Neuron (in vitro differentiated cells): Measurements from ENCODE around the gene NDRG3.
A peak's percentile ranks its signal among the peaks of the same experiment; 100 is the strongest.
"Not testable (repeated sequence)": the region's sequence is repeated elsewhere in the genome, so short reads cannot be mapped to it uniquely, and the experiment has no call there.

Source experiments
- H2AFZ ChIP-seq: one replicate; pipeline ENCODE4 v1.6.1; 2013; ENCODE audit warnings: low read depth, mild to moderate bottlenecking, inconsistent platforms, low read length, moderate library complexity
- H3K27me3 ChIP-seq: one replicate; pipeline ENCODE4 v1.6.1; 2013; ENCODE audit warnings: low read length; ENCODE audit not compliant: insufficient read depth
- H3K36me3 ChIP-seq: one replicate; pipeline ENCODE4 v1.6.1; 2013; ENCODE audit warnings: low read length; ENCODE audit not compliant: insufficient read depth
- H3K4me1 ChIP-seq: one replicate; pipeline ENCODE4 v1.6.1; 2013; ENCODE audit warnings: low read length; ENCODE audit not compliant: insufficient read depth
- H3K4me3 ChIP-seq: 2 replicates; pipeline ENCODE4 v1.5.1; 2013; ENCODE audit warnings: mild to moderate bottlenecking, low read length, moderate library complexity
- H3K9me3 ChIP-seq: one replicate; pipeline ENCODE4 v1.6.1; 2013; ENCODE audit warnings: low read length

NDRG3 gene

DNA sequence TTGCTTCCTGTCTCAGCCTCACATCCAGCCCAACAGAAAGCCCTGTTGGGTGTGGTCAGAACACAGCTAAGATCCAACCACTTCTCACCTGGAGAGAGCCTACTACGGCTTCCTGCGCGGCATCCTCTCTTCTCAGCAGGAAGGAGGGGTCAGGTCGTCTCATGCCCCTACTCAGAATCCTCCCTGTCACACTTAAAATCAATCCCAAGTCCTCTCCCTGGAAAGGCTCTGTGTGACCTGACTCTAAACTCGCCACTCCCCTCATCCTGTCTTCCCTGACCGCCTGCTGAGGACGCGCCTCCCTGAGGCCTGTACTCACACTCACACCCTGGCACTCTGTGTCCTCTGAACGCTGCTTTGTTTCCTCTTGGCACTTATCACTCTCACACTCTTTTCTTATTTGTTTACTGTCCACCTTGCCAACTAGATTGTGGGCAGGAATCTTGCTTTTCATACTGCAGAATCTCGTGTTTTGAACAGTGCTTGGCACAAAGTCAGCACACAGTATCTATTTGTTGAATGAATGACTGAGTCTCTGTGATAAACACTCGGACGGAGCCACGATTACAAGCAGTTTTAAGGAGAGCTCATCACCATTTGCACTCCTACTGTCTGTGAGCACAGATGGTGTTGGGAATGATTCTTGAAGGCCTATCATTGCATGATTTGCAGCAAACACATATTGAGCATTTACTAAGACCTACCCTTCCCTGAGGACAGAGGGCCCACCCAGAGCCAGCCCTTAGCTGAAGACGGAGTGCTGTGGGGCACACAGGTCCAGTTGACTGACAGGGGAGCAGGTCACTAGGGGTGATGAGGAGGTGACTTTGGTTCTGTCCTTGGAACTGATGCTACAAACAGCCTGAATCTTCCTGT lies 121.6 kb downstream of the NDRG3 start:
- no peaks in the 10 kb centered on the region for H3K36me3 ChIP-seq
- H3K4me3 ChIP-seq, result no peak overlapping the region
- no peak overlapping the region for H2AFZ ChIP-seq
- H3K27me3 ChIP-seq, result no peaks in the 10 kb centered on the region
- H3K9me3 ChIP-seq, result no peaks in the 10 kb centered on the region
- H3K4me1 ChIP-seq, result peaks cover 2% of the 10 kb centered on the region

DNA sequence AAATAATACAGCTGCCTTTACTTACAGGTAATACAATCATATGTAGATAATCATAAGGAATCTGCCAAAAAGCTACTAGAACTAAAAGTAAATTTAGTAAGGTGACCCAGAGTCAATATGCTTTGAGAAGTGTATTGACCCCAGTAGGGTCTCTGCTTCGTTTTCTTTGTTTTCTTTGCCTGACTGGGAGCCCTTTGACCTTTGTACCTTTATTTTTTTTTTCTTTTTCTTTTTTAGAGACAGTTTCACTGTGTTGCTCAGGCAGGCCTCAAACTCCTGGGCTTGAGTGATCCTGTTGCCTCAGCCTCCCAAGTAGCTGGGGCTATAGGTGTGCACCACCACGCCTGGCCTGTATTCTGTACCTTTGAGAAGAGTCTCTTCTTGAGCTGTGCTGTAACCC lies 122.4 kb downstream of the NDRG3 start:
- no peak overlapping the region for H2AFZ ChIP-seq
- H3K4me1 ChIP-seq, result peaks cover 2% of the 10 kb centered on the region
- H3K27me3 ChIP-seq, result no peaks in the 10 kb centered on the region
- H3K4me3 ChIP-seq, result no peak overlapping the region
- H3K36me3 ChIP-seq, result no peaks in the 10 kb centered on the region
- no peaks in the 10 kb centered on the region for H3K9me3 ChIP-seq

DNA sequence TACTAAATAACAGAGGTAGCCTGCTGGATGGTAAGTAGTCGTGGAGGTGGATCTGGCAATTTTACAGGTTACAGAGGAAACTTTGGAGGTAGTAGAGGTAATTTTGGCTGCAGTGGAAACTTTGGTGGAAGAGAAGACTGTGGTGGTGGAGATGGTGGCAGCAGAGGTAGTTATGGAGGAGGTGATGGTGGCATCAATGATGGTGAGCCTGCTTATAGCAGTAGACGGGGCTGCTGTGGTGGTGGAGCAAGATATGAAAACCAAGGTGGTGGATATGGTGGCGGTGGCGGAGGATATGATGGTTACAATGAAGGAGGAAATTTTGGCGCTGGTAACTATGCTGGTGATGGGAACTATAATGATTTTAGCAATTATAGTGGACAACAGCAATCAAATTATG lies 125.0 kb downstream of the NDRG3 start:
- Histone ChIP-seq H3K4me1 (peaks cover 2% of the 10 kb centered on the region), H2AFZ (no peak overlapping the region), H3K27me3 (no peaks in the 10 kb centered on the region), H3K9me3 (no peaks in the 10 kb centered on the region), H3K4me3 (no peak overlapping the region), H3K36me3 (no peaks in the 10 kb centered on the region)

DNA sequence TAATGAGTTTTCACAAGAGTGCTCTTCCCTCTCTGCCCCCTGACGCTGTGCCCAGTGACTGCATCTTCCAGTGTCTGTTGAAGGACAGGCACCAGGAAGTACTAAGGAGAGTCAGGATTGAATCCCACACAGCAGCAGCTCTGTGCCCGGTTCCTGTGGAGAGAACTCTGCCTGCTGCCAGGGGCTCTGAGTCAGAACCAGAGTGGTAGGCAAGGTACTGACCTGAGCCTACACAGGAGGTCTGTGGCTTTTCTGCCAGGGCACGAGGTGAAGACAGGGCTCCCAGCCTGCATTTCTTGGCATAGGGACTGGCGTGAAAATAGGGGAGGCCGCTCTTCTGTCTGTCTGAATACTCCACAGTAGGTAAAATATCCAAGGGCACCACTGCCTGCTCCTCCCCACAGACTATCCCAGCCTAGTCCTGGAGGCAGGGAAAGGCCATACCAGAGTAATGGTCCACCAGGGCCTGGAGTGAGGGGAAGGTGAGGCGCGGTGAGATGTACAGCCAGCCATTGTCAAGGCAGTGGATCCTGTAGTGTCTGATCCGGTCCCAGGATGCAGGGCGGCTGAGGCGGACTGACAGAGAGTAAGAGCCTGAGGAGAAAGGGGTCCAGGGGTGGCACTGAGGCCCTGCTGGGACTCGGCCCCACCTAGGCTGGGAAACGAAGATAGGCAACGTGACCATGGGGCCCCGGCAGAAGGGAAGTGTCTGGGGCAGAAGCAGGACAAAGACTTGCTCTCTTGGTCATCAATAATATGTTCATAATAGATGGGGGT lies 130.9 kb downstream of the NDRG3 start:
- H3K27me3 ChIP-seq, result no peaks in the 10 kb centered on the region
- H3K4me3 ChIP-seq, result no peak overlapping the region
- H2AFZ ChIP-seq, result no peak overlapping the region
- H3K9me3 ChIP-seq, result no peaks in the 10 kb centered on the region
- no peaks in the 10 kb centered on the region for H3K4me1 ChIP-seq
- H3K36me3 ChIP-seq, result peaks cover 35% of the 10 kb centered on the region

DNA sequence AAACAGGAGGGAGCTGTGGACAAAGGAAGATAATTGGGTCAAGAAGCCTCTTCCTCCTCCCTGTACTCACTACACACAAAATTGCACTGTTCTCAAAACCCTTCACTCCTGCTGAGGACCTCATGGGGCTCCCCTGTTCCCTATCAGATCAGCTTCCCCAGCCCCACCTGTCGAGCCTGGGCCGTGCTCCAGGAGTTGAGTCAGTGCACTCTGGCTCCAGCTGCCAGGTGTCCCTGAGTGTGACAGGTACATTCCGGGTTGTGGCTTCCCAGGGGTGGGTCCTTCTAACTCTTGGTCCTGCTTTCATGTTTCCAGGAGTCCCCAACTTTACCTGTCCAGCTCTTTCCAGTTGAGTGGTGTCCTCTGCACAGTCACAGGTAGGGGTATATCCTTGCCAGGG lies 131.9 kb downstream of the NDRG3 start:
- H3K36me3 ChIP-seq, result peaks cover 44% of the 10 kb centered on the region
- H2AFZ ChIP-seq, result no peak overlapping the region
- no peaks in the 10 kb centered on the region for H3K4me1 ChIP-seq
- H3K9me3 ChIP-seq, result no peaks in the 10 kb centered on the region
- no peaks in the 10 kb centered on the region for H3K27me3 ChIP-seq
- H3K4me3 ChIP-seq, result no peak overlapping the region

DNA sequence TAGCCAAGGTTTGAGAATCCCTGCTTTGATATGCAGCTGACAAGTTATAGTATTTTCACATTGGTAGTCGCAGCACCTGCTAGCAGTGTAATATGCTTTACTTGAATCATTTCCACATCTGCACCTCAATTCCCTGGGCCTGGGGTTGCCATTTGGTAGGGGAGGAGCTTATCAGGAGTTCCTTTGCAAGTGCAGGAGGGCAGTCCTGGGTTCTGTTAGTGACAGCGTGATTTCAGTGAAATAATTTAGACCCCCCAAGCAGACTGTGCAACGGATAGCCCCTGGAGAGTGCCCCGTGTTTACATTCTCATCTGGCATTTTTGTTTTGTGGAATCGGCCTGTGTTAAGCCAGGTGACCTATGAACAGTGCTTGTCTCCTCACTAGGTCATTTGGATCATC lies 134.3 kb downstream of the NDRG3 start:
- Histone ChIP-seq H3K27me3 (no peaks in the 10 kb centered on the region), H3K36me3 (peaks cover 54% of the 10 kb centered on the region), H3K9me3 (no peaks in the 10 kb centered on the region), H2AFZ (no peak overlapping the region), H3K4me3 (no peak overlapping the region), H3K4me1 (peaks cover 5% of the 10 kb centered on the region)

DNA sequence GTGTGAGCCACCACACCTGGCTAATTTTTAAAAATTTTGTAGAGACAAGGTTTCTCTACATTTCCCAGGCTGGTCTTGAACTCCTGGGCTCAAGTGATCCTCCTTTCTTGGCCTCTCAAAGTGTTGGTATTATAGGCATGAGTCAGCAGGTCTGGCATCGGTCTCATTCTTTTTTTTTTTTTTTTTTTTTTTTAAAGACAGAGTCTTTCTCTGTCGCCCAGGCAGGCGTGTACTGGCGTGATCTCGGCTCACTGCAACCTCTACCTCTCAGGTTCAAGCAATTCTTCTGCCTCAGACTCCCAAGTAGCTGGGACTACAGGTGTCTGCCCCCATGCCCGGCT lies 137.5 kb downstream of the NDRG3 start:
- H3K4me3 ChIP-seq, H3K9me3 ChIP-seq, H2AFZ ChIP-seq, H3K27me3 ChIP-seq: not testable (repeated sequence)
- Histone ChIP-seq H3K4me1 (peaks cover 10% of the 10 kb centered on the region), H3K36me3 (peaks cover 39% of the 10 kb centered on the region)

DNA sequence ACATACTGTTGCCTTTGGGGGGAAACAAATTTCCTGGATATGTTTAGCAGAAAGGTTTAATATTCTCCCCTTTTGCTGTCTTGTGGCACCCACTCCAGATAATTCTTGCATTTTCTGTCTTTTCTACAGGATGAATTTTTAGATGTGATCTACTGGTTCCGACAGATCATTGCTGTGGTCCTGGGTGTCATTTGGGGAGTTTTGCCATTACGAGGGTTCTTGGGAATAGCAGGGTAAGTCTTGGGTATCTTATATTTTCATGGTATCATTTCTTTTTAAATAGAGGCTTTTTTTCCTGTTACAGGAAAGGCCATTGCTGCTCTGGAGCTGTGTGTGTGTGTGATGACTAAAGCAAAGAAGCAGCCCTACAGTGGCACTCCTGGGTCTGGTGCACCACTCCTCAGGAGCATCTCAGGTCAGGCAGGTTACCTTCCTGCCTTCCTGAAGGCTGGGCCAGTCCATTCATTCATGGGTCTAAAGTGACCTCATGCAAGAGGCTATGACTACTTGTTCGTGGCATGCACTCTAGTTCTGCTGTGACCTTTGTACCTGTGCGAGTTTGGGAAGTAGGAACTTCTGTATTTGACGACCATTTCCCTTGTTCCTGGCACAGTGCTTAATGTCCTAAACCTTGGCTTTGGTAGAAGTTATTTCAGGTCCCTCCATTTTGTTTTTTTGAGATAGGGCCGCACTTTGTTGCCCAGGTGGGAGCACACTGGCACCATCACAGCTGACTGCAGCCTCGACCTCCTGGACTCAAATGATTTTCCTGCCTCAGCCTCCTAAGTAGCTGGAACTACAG lies 138.1 kb downstream of the NDRG3 start:
- H3K36me3 ChIP-seq, result peaks cover 39% of the 10 kb centered on the region
- peaks cover 10% of the 10 kb centered on the region for H3K4me1 ChIP-seq
- H3K27me3 ChIP-seq, result no peaks in the 10 kb centered on the region
- no peaks in the 10 kb centered on the region for H3K9me3 ChIP-seq
- no peak overlapping the region for H2AFZ ChIP-seq
- H3K4me3 ChIP-seq, result no peak overlapping the region

DNA sequence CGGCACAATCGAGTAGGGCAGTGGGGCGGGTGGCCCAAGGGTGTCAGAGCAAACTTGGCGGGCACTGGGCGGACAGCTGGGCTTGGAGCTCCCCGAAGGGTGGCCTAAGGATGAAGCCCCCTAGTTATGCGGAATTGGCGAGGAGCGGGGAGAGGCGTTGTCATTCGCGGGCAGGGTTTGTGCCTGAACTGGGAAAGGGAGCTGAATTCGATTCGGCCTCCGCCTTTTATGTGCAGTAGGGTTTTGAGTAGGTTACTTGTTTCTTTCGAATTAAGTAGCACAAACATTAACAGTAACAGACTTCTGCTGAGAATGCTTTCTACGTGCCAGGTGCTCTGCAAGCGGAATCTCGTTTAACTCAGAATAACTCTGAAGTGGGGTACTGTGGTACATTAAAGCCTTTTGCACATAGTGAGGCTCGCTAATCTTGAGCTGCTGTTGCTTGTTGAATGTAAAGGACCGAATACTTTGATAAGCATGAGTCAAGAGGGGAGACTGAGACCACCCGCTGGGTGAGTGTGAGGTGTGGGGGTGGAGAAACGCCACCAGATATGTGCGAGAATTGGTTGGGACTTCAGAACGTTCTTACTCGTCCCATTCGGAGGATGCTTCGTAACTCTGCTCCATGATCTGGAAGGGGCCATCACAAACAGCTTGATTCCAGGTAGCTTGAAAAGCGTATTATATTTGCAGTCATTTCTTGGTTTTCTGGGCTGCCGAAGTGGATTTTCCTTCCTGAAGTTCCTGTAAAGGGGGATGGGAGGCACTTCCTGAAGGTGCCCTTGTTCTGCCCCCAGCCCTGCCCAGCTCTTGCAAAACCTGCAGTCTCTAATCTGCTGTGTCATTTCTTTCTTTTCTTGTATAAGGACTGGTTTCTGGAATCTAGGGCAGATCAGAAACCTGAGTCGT lies 139.5 kb downstream of the NDRG3 start:
- H3K4me1 ChIP-seq, result peaks cover 10% of the 10 kb centered on the region

DNA sequence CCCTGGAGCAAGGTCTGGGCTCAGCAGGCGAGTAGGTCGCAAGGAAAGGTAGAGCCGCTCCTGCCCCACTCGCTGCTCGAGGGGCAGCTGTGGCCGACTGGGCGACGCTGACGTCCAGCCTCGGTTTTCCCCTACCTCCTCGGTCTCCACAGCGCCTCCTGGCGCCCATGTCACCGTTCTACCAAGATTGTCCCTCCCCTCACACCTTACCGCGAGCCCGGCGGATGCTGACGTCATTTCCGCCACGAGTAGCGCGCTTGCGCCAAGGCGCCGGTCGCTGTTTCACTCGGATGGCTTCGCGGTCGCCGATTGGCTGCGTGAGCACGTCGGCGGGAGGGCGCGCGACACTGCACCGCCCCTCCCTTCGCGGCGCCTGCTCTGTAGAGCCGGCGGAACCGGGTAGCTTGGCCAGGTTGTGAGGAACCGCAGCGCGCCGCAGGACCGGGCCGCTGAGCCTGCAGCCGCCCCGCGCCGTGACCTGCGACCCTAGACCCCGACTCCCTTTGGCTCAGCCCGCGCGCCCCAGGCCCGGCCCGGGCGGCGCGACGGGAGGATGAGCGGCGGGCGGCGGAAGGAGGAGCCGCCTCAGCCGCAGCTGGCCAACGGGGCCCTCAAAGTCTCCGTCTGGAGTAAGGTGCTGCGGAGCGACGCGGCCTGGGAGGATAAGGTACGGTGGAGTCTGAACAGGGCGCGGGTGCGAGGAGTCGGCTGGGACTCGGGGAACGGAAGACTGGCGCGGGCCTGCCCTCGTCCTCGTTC lies 140.3 kb downstream of the NDRG3 start, which contains the start of gene RAB5IF:
RAB5IF (plus strand) TSS at position 381 of the 759 bp plus-strand sequence; CDS start at position 554, 173 bp downstream.
- Histone ChIP-seq H3K36me3 (peaks cover 22% of the 10 kb centered on the region), H3K4me1 (peaks cover 10% of the 10 kb centered on the region), H2AFZ (peak within 1 kb of the TSS; percentile 57), H3K27me3 (no peaks in the 10 kb centered on the region), H3K4me3 (peak within 1 kb of the TSS; percentile 88), H3K9me3 (no peaks in the 10 kb centered on the region)

More for the DNA sequence above, 139.5 kb downstream of the NDRG3 start:
- H3K27me3 ChIP-seq, result no peaks in the 10 kb centered on the region
- no peaks in the 10 kb centered on the region for H3K9me3 ChIP-seq
- H3K36me3 ChIP-seq, result peaks cover 26% of the 10 kb centered on the region
- no peak overlapping the region for H2AFZ ChIP-seq
- H3K4me3 ChIP-seq, result peak overlapping the region; percentile 88

DNA sequence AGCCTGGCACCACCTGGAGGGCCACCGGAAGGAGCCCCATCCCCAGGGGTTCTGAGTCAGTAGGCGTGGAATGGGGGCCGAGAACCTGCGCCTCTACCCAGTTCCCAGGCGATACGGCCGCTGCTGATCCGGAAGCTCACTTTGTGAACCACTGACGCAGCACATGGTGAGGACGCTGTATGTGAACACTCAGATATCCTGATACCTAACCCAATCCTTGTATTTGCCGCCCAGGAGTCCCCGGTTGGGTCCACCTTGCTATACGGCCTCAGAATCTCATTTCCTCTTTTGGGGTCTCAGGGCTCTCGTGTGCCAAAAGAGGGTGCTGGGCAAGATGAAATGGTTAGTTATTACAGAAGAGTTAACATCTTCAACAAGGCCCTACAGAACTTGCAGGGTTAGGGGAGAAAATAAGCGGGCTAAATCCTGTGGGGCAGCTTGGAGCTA lies 140.9 kb downstream of the NDRG3 start:
- no peaks in the 10 kb centered on the region for H3K9me3 ChIP-seq
- peaks cover 10% of the 10 kb centered on the region for H3K4me1 ChIP-seq
- peak overlapping the region; percentile 36 for H3K4me3 ChIP-seq
- peaks cover 19% of the 10 kb centered on the region for H3K36me3 ChIP-seq
- H2AFZ ChIP-seq, result peak overlapping the region; percentile 57
- H3K27me3 ChIP-seq, result no peaks in the 10 kb centered on the region
